ENCODE measurements around the gene WNT6. TPM values are rescaled to one million over a fixed set of nuclear protein-coding genes. Genes with fewer than 3 reads are reported as not detected.
A peak's percentile ranks its signal among the peaks of the same experiment; 100 is the strongest.

WNT6 gene
- total RNA-seq, 1 donor, result not detected

DNA sequence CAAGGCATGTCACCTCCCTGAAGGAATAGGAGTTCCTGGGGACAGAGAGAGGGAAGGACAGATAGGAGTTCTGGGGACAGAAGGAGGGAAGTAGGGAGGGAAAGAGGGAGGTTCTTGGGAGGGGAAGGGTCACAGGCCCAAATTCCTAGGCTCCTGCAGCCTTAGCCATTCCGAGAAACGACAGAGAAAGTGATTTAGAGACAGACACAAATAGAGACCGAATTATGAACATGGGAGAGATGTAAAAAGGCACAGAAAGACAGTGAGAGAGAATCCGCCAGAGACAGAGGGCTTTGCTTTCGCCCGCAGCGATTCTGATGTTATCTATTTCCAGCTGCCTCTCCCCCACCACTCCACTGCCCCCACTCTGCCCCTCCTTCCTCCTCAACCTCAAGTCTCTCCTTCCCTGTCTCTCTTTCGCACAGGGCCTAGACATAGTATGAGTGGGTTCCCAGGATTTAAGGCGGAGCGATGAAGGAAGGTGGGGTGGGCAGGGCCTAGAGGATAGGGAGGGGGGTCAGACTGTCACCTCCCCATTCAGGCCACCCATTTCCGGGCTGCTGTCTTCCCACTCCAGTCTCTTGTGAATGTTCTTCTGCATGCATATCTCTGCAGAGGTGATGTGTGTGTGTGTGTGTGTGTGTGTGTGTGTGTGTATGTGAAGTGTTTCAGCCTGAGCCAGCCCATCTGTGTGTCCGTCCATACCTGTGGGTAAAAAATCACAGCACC lies 3.3 kb upstream of the WNT6 start:
- TF ChIP-seq, protein P1, sequence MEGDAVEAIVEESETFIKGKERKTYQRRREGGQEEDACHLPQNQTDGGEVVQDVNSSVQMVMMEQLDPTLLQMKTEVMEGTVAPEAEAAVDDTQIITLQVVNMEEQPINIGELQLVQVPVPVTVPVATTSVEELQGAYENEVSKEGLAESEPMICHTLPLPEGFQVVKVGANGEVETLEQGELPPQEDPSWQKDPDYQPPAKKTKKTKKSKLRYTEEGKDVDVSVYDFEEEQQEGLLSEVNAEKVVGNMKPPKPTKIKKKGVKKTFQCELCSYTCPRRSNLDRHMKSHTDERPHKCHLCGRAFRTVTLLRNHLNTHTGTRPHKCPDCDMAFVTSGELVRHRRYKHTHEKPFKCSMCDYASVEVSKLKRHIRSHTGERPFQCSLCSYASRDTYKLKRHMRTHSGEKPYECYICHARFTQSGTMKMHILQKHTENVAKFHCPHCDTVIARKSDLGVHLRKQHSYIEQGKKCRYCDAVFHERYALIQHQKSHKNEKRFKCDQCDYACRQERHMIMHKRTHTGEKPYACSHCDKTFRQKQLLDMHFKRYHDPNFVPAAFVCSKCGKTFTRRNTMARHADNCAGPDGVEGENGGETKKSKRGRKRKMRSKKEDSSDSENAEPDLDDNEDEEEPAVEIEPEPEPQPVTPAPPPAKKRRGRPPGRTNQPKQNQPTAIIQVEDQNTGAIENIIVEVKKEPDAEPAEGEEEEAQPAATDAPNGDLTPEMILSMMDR (IDR thresholded peaks at IDR 0.05; ENCODE audit: insufficient read depth, low read depth, low read length), result no peak
- DNase-seq (ENCODE audit: low read depth), result no peak
- H3K4me3 ChIP-seq (ENCODE audit: low read depth, low read length), result no peak overlapping the region

DNA sequence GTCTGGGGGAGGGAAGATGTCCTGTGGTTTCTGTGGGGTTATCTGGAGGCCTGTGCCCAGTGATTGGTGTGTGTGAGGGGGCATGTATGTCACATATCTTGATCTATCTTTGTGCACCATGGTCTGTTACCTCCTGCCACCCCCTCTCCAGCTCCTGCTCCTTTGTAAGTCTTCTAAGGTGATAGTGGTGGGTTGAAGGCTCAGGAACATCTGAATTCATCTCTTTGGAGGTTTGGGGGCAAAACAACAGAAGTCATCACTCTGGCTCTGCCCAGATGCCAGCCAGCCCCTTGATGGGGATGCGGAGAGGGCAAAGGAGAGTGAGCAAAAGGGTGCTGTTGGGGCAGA lies 2.7 kb upstream of the WNT6 start:
- TF ChIP-seq, protein P1 (IDR thresholded peaks at IDR 0.05; ENCODE audit: insufficient read depth, low read depth, low read length), result no peak
- H3K4me3 ChIP-seq (ENCODE audit: low read depth, low read length), result no peak overlapping the region
- DNase-seq (ENCODE audit: low read depth), result no peak

DNA sequence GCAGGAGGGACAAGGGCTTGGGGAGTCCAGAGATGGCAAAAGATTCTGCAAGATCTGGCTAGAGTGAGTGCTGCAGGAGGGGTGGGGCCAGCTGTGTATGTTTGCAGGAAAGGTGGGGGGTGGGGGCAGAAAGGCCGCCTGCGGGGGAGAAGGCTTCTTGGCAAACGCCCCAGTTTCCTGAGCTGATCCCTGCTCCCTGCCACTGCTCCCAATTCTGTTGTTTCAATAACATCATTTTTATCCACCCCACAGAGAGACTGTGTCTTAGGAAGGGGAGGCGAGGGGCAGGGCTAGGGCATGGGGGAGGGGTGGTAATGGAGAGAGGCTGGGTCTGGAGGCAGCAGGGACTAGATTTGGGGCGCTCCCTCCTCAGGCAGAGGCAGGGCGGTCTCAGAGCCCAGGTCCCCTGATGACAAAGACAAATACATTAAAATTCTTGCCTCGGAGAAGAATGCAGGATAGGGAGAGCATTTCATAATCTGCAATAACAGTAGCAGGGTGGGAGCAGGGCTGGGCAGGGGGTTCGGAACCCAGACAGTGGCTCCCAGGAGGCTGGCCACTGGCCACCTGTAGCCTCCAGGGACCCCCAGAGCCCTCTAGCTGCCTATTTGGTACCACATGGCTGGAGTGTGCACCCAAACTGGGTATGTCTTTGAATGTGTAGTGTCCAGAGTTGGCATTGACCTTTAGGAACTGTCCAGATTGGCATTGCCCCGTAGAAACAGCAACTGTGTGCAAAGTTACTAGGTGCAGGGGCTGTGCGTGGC lies 2.1 kb upstream of the WNT6 start:
- TF ChIP-seq, protein P1 (IDR thresholded peaks at IDR 0.05; ENCODE audit: insufficient read depth, low read depth, low read length), result no peak
- no peak for DNase-seq (ENCODE audit: low read depth)
- no peak overlapping the region for H3K4me3 ChIP-seq (ENCODE audit: low read depth, low read length)

DNA sequence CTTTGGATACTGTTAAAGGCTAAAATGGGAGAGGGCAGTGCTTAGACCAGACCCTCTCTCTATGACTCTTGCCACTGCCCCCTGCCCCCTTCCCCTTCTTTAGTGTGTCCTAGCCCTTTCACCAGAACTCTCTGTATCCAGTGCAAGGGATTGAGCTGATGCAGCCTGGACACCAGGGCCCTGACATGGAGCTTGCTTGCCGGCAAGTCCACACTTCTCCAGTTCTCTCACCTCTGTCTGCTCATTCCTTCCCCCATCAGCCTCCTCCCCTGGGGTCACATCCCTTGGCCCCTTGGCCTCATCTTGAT lies 1.5 kb upstream of the WNT6 start:
- no peak overlapping the region for H3K4me3 ChIP-seq (ENCODE audit: low read depth, low read length)
- TF ChIP-seq, protein P1 (IDR thresholded peaks at IDR 0.05; ENCODE audit: insufficient read depth, low read depth, low read length), result no peak
- no peak for DNase-seq (ENCODE audit: low read depth)

DNA sequence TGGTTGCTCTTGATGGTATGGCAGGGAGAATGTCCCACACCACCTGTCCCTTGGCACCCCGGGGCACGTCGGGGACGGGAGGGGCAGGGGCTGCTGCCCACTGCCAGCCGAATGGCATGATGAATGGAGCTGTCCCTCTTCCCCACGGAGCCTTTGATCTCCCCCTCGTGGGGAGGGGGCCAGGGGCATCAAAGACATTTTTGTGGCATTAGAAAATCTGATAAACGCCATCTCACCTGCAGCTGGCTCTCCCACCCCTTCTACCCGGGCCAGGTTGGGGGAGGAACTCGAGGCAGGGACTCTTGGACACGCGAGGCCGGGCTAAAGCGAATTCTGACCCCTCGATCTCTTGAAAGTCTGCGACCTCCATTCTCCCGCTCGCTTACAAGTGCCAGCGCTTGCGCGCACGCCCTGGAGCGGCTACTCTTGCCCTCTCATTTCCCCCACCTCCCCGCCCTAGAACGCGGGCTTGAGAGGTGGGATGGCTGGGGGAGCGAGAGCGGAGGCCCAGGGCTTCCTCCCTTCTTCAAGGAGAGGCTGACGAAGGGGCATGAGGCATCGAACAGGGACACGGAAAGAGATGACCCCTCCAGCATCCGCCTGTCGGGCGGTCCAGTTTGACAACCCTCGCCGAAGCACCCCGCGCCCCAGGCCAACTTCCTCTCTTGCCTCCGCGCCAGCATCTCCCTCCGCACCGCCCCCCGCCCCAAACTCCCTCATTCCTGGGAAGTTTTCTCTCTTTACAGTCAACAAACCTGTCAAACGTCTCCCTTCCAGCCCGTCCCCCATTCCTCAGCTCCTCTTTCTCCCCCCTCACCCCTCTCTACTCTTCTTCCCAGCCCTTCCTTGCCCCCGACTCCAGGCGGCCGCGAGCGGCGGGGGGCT lies 692 bp upstream of the WNT6 start:
- DNase-seq (ENCODE audit: low read depth), result no peak
- H3K4me3 ChIP-seq (ENCODE audit: low read depth, low read length), result no peak overlapping the region
- TF ChIP-seq, protein P1 (IDR thresholded peaks at IDR 0.05; ENCODE audit: insufficient read depth, low read depth, low read length), result no peak

DNA sequence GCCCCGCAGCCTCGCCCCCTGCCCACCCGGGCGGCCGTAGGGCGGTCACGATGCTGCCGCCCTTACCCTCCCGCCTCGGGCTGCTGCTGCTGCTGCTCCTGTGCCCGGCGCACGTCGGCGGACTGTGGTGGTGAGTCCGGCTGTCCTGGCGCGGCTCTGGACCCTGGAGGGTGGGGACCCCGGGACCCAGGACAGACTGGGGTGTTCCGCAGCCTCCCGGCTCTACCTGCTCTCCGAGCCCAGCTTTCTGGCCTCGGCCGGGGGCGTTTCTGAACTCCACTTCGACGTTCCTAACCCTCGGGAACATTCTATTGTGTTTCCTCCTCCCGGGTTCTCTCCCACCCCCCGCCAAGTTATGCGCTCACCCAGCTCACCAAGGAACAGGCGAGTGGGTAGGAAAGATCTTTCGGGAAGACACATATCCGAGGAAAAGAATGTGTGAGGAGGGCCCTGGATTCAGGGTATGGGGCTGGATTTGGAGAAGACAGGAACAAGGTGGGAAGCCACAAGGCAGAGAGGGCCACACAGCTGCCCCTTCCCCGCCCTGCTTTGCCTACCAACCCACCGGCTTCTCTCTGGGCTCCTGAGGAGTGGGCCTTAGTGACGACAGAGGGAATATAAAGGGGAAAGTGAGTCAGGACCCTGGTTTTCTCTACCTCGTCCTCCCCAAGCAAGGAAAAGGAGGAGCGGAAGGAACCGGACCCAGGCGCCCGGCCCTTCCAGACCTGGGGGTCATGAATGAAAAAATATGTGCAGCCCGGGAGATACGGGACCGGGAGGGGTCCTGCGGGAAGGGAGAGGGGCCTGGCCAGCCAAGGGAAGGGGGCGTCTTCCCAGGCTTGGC lies 605 bp downstream of the WNT6 start:
- TF ChIP-seq, protein P1 (IDR thresholded peaks at IDR 0.05; ENCODE audit: insufficient read depth, low read depth, low read length), result no peak
- peak overlapping the region; percentile 12 for H3K4me3 ChIP-seq (ENCODE audit: low read depth, low read length)
- no peak for DNase-seq (ENCODE audit: low read depth)

Measured in fibroblast of villous mesenchyme (primary cell).